ENCODE results near the gene STAP2. TPM values are rescaled to one million over a fixed set of nuclear protein-coding genes. Genes with fewer than 3 reads are reported as not detected.
"Not testable (repeated sequence)": the region's sequence is repeated elsewhere in the genome, so short reads cannot be mapped to it uniquely, and the experiment has no call there.

STAP2 gene
- polyA plus RNA-seq, 1 donor from 2014 or later, result not detected

GRCh38 chr19:4329858-4330257 is 8.8 kb downstream of the STAP2 start:
- H3K27ac Mint-ChIP-seq, result peak overlapping the region in 1 of 3 donors; percentile 96
- H3K4me1 Mint-ChIP-seq, result peaks cover 6 to 11% (median 11%) of the 10 kb centered on the region in 3 donors
- no peaks in the 10 kb centered on the region for H3K9me3 Mint-ChIP-seq
- no peaks in the 10 kb centered on the region for H3K36me3 Mint-ChIP-seq
- H3K4me3 Mint-ChIP-seq, result peak overlapping the region in 2 of 4 donors; percentile 38 to 55
- H3K27me3 Mint-ChIP-seq, result peaks cover 8% of the 10 kb centered on the region

GRCh38 chr19:4328991-4329681 is 9.5 kb downstream of the STAP2 start:
- H3K36me3 Mint-ChIP-seq, H3K9me3 Mint-ChIP-seq, H3K27me3 Mint-ChIP-seq: not testable (repeated sequence)
- peaks cover 6 to 11% (median 11%) of the 10 kb centered on the region in 3 donors for H3K4me1 Mint-ChIP-seq
- peak overlapping the region in 2 of 3 donors; percentile 86 to 96 for H3K27ac Mint-ChIP-seq
- peak overlapping the region; percentile 71 to 89 (median 86) for H3K4me3 Mint-ChIP-seq

GRCh38 chr19:4328243-4328990 is 10.2 kb downstream of the STAP2 start:
- H3K27ac Mint-ChIP-seq, result peak overlapping the region; percentile 86 to 96 (median 92)
- H3K9me3 Mint-ChIP-seq, result no peaks in the 10 kb centered on the region
- H3K27me3 Mint-ChIP-seq, result peaks cover 8% of the 10 kb centered on the region
- H3K36me3 Mint-ChIP-seq, result no peaks in the 10 kb centered on the region
- peaks cover 6 to 11% (median 11%) of the 10 kb centered on the region in 3 donors for H3K4me1 Mint-ChIP-seq
- H3K4me3 Mint-ChIP-seq, result peak overlapping the region; percentile 71 to 89 (median 86)

- Mint-ChIP-seq H3K9me3 (no peaks in the 10 kb centered on the region), H3K27me3 (peaks cover 8% of the 10 kb centered on the region), H3K4me3 (peak overlapping the region in 3 of 4 donors; percentile 87 to 89 (median 87)), H3K4me1 (peaks cover 6 to 11% (median 11%) of the 10 kb centered on the region in 3 donors), H3K36me3 (no peaks in the 10 kb centered on the region), H3K27ac (peak overlapping the region in 2 of 3 donors; percentile 92 to 96)
Measured at GRCh38 chr19:4327877-4328242, 10.8 kb downstream of the STAP2 start.

GRCh38 chr19:4327252-4327876 is 11.3 kb downstream of the STAP2 start:
- Mint-ChIP-seq H3K36me3 (no peaks in the 10 kb centered on the region), H3K27me3 (peaks cover 8% of the 10 kb centered on the region), H3K27ac (peak overlapping the region in 1 of 3 donors; percentile 96), H3K4me1 (peaks cover 6 to 11% (median 11%) of the 10 kb centered on the region in 3 donors), H3K9me3 (no peaks in the 10 kb centered on the region), H3K4me3 (peak overlapping the region; percentile 16 to 89 (median 87))

- Mint-ChIP-seq H3K27ac (peak overlapping the region in 1 of 3 donors; percentile 96), H3K36me3 (no peaks in the 10 kb centered on the region), H3K27me3 (peaks cover 8% of the 10 kb centered on the region), H3K9me3 (no peaks in the 10 kb centered on the region), H3K4me1 (peaks cover 6 to 11% (median 11%) of the 10 kb centered on the region in 3 donors), H3K4me3 (peak overlapping the region; percentile 11 to 89 (median 71))
Measured at GRCh38 chr19:4326837-4327251, 11.8 kb downstream of the STAP2 start.

- Mint-ChIP-seq H3K9me3 (no peaks in the 10 kb centered on the region), H3K36me3 (no peaks in the 10 kb centered on the region), H3K27ac (peak overlapping the region in 1 of 3 donors; percentile 19), H3K4me1 (peaks cover 6 to 11% (median 11%) of the 10 kb centered on the region in 3 donors), H3K4me3 (peak overlapping the region in 3 of 4 donors; percentile 11 to 78 (median 55)), H3K27me3 (peaks cover 8% of the 10 kb centered on the region)
Measured at GRCh38 chr19:4326215-4326836, 12.3 kb downstream of the STAP2 start.

GRCh38 chr19:4324228-4324627 is 14.4 kb downstream of the STAP2 start:
- H3K4me1 Mint-ChIP-seq, result peaks cover 6 to 11% (median 10%) of the 10 kb centered on the region in 3 donors
- peaks cover 8% of the 10 kb centered on the region for H3K27me3 Mint-ChIP-seq
- H3K4me3 Mint-ChIP-seq, result peak overlapping the region in 1 of 4 donors; percentile 17
- no peak overlapping the region for H3K27ac Mint-ChIP-seq
- no peaks in the 10 kb centered on the region for H3K36me3 Mint-ChIP-seq
- H3K9me3 Mint-ChIP-seq, result no peaks in the 10 kb centered on the region

- H3K9me3 Mint-ChIP-seq, result no peaks in the 10 kb centered on the region
- H3K4me3 Mint-ChIP-seq, result no peak overlapping the region
- H3K27ac Mint-ChIP-seq, result no peak overlapping the region
- peaks cover 8% of the 10 kb centered on the region for H3K27me3 Mint-ChIP-seq
- H3K4me1 Mint-ChIP-seq, result peaks cover 6 to 10% (median 10%) of the 10 kb centered on the region in 3 donors
- H3K36me3 Mint-ChIP-seq, result no peaks in the 10 kb centered on the region
Measured at GRCh38 chr19:4323692-4324091, 14.9 kb downstream of the STAP2 start.

- Mint-ChIP-seq H3K4me1 (peaks cover 5 to 10% (median 6%) of the 10 kb centered on the region in 3 donors), H3K27ac (no peak overlapping the region), H3K4me3 (peak overlapping the region in 1 of 4 donors; percentile 49), H3K9me3 (no peaks in the 10 kb centered on the region), H3K27me3 (peaks cover 8% of the 10 kb centered on the region), H3K36me3 (no peaks in the 10 kb centered on the region)
Measured at GRCh38 chr19:4322942-4323665, 15.5 kb downstream of the STAP2 start.

- Mint-ChIP-seq H3K4me1 (no peaks in the 10 kb centered on the region), H3K36me3 (no peaks in the 10 kb centered on the region), H3K27me3 (no peaks in the 10 kb centered on the region), H3K9me3 (no peaks in the 10 kb centered on the region), H3K4me3 (no peak overlapping the region), H3K27ac (no peak overlapping the region)
Measured at GRCh38 chr19:4320419-4320818, 18.2 kb downstream of the STAP2 start.

- H3K9me3 Mint-ChIP-seq, result no peaks in the 10 kb centered on the region
- no peaks in the 10 kb centered on the region for H3K36me3 Mint-ChIP-seq
- H3K4me3 Mint-ChIP-seq, result no peak overlapping the region
- no peaks in the 10 kb centered on the region for H3K27me3 Mint-ChIP-seq
- H3K27ac Mint-ChIP-seq, result no peak overlapping the region
- H3K4me1 Mint-ChIP-seq, result no peaks in the 10 kb centered on the region
Measured at GRCh38 chr19:4319067-4319718, 19.4 kb downstream of the STAP2 start.

- H3K4me1 Mint-ChIP-seq, result no peaks in the 10 kb centered on the region
- no peaks in the 10 kb centered on the region for H3K36me3 Mint-ChIP-seq
- no peaks in the 10 kb centered on the region for H3K27me3 Mint-ChIP-seq
- no peak overlapping the region for H3K27ac Mint-ChIP-seq
- peak overlapping the region in 1 of 4 donors; percentile 47 for H3K4me3 Mint-ChIP-seq
- no peaks in the 10 kb centered on the region for H3K9me3 Mint-ChIP-seq
Measured at GRCh38 chr19:4318460-4318859, 20.2 kb downstream of the STAP2 start.

GRCh38 chr19:4316956-4317355 is 21.7 kb downstream of the STAP2 start:
- H3K27ac Mint-ChIP-seq, result no peak overlapping the region
- no peaks in the 10 kb centered on the region for H3K9me3 Mint-ChIP-seq
- no peak overlapping the region for H3K4me3 Mint-ChIP-seq
- H3K27me3 Mint-ChIP-seq, result no peaks in the 10 kb centered on the region
- no peaks in the 10 kb centered on the region for H3K4me1 Mint-ChIP-seq
- no peaks in the 10 kb centered on the region for H3K36me3 Mint-ChIP-seq

Data from IgD-negative memory B cell (primary cell).